Activated T-helper 9 cell treated with anti-CD3 and anti-CD28 coated beads, Interleukin-2, amount 50 U/mL, for 16 hours (primary cell): ENCODE results near the gene TBX2.
"Not testable (repeated sequence)": the region's sequence is repeated elsewhere in the genome, so short reads cannot be mapped to it uniquely, and the experiment has no call there.

ENCODE experiments used
- DNase-seq: peaks from one replicate; pipeline ENCODE4 v3.0.0-alpha.2; 2020; ENCODE audit warnings: low read depth

The TBX2 gene

GRCh38 chr17:61413661-61414126 is 14.1 kb downstream of the TBX2 start:
- DNase-seq: no peak

- DNase-seq: no peak
These were observed 14.7 kb downstream of the TBX2 start for GRCh38 chr17:61414141-61414935.

DNA sequence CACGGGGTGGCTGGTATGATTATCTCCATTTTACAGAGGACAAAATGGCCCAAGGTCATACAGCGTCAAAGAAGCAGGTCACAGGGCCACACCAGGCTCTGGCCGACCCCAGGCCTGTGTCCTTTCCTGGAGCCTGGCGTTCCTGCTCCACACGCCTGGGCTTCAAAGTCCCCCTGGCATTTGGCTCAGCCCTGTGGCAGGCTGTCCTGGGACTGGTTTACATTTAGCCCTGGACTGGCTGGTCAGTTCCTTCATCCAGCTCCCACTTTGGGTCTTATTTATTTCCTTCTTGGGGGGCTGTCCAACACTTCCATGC is 15.3 kb downstream of the TBX2 start:
- DNase-seq: no peak

DNA sequence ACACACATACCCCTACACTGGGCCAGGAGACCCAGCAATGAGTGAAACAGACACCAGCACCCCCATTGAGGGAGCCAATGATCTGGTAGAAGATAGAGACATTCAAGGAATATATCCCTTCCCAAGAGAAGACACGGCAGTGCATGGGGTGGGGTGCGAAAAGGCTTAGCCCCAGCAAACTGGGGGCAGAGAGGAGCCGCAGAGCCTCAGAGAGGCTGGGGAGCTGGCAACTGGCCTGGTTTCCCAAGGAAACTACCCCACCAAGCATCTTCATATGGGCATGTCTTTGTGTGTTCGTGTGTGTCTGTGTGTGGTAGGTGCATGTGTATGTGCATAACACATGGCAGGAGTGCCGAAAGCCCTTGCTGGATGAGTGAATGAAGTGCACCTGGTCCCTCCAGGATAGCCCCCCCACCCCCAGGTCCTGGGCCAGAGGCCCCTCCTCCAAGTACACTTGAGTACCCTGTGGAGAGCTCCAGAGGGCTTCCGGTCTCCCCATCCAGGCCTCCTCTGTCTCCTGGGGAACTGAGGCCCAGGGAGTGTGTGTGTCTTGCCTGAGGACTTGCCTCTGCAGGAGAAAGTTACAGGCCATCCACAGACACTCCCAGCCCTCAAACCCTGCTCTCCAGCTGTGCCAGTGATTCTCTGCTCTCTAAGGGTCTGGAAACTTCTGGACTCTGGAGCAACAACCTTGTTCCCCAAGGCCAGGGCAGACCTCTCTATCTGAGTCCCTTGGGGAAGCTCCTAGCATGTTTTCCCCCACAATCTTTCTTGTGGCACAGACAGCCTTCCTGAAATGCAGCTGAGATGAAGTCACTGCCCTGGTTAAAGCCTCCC is 15.9 kb downstream of the TBX2 start:
- no peak for DNase-seq

DNA sequence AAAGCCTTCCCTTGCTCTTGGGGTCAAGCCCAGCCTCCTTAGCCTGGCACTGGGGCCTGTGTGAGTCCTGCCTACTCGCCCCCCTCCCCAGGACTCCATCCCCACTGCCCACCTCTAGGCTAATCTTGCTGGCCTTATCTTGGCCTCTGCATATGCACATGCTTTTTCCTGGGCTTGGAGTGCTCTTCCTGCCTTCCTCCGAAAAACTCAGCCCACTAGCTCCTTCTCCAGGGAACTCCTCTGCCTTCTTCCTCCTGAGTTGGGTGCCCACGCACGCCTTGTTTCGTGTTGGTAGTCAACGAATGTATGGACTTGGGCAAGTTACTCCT is 16.5 kb downstream of the TBX2 start:
- no peak for DNase-seq

DNA sequence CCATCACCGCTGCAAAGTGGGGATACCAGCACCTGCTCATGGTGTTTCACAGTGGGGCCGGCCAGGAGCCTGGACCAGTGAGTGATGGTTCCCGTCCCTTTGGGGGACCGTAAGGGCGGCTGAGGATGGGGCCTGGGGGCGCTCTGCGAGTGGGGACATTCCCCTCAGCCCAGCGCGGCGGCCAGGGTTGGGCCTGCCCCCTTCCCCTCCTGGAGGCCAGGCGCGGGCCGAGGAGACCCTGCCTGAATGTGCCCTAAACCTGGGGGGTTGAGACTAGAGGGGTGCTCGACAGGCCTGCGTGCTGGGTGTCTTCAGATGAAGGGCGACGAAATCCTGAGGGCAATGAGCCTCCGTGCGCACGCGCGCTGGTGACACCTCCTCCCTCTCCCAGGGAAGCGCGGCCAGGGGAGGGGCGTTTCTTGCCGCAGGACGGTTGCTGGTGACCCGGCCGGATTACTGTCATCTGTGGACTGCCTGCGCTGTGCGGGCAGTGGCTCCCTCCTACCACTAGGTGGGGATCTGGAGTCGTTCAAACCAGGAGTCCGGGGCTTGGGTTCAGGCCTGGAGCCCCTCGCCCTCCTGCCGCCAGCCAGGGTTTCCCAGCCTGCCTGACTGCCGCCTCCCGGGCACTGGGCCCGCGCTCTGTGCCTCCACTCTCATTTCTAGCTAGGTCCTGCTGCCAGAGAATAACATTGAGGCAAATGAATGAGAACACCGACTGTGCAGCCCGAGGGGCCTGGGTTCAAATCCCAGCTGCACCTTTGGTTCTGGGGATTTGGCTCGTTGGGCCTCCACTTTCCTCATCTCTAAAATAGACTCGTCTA is 17.1 kb downstream of the TBX2 start:
- DNase-seq: no peak

GRCh38 chr17:61418449-61418848 is 18.8 kb downstream of the TBX2 start:
- no peak for DNase-seq

GRCh38 chr17:61419496-61420046 is 19.9 kb downstream of the TBX2 start:
- DNase-seq: no peak

GRCh38 chr17:61420052-61420451 is 20.4 kb downstream of the TBX2 start:
- DNase-seq: no peak

DNA sequence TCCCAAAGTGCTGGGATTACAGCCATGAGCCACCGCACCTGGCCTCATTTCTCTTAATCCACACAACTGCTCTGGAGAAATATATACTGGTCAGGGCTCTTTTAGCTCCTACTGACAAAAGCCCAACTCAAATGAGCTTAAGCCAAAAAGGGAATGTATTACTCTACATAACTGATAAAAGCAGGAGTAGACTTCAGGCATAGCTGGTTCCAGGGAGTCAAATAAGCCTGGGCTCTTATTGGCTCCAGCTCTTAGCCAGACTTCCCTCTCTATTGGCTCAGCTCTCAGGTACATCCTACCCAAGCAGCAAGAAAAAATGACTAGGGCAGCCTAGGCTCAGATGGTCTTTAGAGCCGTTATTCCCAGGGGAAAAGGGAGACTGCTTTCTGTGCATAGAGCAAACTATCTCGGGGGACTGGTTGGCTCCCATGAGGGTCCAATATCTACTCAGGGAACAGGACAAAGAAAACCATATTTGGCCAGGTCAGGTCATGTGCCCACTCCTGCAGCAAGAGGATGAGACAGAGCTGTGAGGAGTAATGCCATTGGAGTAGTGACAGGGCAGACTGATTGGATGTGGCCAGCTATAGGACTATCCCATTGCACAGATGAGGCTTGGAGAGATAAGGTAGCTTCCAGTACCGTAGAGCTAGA is 21.2 kb downstream of the TBX2 start:
- DNase-seq: no peak

DNA sequence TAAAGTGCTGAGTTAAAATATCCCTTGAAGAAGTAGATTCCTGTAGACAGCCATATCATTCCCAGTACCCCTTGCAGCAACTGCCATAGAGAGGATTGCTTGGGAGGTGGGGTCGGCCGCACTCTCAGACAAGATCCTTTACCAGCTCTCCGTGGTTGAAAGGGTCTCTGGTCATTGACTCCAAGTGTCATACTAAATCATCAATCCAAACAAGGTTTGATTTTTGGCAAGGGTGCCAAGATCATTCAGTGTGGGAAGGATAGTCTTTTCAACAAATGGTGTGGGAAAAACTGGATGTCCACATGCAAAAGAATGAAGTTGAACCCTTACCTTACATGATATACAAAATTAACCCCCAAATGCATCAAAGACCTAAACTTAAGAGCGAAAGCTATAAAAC is 21.8 kb downstream of the TBX2 start:
- DNase-seq: no peak

DNA sequence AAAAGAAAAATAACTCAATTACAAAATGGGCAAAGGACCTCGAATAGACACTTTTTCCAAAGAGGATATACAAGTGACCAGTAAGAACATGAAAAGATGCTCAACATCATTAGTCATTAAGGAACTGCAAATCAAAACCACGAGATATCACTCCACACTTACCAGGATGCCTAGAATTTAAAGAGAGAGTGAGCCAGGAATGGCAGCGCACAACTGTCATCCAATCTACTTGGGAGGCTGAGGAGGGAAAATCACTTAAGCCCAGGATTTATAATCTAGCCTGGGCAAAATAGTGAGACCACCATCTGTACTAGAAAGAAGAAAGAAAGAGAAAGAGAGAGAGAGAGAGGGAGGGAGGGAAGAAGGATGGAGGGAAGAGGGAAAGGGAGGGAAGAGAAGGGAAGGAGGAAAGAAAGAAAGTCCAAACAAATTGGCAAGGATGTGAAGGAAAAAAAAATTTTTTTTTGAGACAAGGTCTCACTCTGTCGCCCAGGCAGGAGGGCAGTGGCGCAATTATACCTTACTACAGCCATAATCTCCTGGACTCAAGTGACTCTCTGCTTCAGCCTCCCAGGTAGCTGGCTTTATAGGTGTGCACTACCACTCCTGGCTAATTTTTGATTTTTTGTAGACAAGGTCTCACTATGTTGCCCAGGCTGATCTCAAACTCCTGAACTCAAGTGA is 22.6 kb downstream of the TBX2 start:
- no peak for DNase-seq

DNA sequence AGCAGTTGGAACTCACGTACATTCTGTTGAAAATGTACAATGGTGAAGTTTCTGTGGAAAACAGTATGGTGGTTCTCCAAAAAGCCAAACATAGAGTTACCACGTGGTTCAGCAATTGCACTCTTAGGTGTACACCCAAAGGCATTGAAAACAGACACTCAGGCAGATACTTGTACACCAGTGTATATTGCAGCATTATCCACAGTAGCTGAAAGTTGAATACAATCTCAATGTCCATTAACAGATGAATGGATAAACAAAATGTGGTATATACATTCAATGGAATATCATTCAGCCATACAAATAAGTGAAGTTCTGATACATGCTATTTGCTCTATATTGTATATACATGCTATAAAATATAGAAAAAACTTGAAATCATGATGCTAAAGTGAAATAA is 23.2 kb downstream of the TBX2 start:
- no peak for DNase-seq

GRCh38 chr17:61423967-61424649 is 24.5 kb downstream of the TBX2 start:
- no peak for DNase-seq

GRCh38 chr17:61425682-61426481 is 26.2 kb downstream of the TBX2 start:
- DNase-seq: no peak

GRCh38 chr17:61426482-61427304 is 27.1 kb downstream of the TBX2 start:
- DNase-seq: no peak

GRCh38 chr17:61427567-61427966 is 27.9 kb downstream of the TBX2 start:
- no peak for DNase-seq

- no peak for DNase-seq
These were observed 29.6 kb downstream of the TBX2 start for GRCh38 chr17:61429274-61429673.

GRCh38 chr17:61429831-61430230 is 30.2 kb downstream of the TBX2 start:
- DNase-seq: not testable (repeated sequence)
